Thyroid gland (tissue), 4 donors: ENCODE measurements around the gene NCKAP5. TPM values are rescaled to one million over a fixed set of nuclear protein-coding genes. Genes with fewer than 3 reads are reported as not detected.
"Not testable (repeated sequence)": the region's sequence is repeated elsewhere in the genome, so short reads cannot be mapped to it uniquely, and the experiment has no call there.

ENCODE experiments used
- DNase-seq, 2 donors: peaks; one replicate each; pipeline ENCODE4 v3.0.0-alpha.2; 2019
- H3K27ac ChIP-seq, 3 donors: fragments of 200-600 bp; sonication (generic); 1 replicate in 2 of 3; 2 replicates in 1 of 3; pipeline ENCODE4 v1.5.1; 2016 to 2019; ENCODE audit warnings: mild to moderate bottlenecking in 1 of 3, moderate library complexity in 1 of 3
- H3K27me3 ChIP-seq: fragments of 200-600 bp; sonication (generic); one replicate; pipeline ENCODE4 v1.5.1; 2019
- H3K36me3 ChIP-seq, 2 donors: fragments of 200-600 bp; sonication (generic); one replicate each; pipeline ENCODE4 v1.5.1; 2016 to 2019
- H3K4me1 ChIP-seq, 2 donors: fragments of 200-600 bp; sonication (generic); one replicate each; pipeline ENCODE4 v1.5.1; 2017 to 2019
- H3K4me3 ChIP-seq, 3 donors: fragments of 200-600 bp; sonication (generic); replicated peaks in 1 of 3; 1 replicate in 2 of 3; 2 replicates in 1 of 3; pipeline ENCODE4 v1.5.1; 2016; ENCODE audit warnings: mild to moderate bottlenecking in 1 of 3
- H3K9me3 ChIP-seq: fragments of 200-600 bp; sonication (generic); one replicate; pipeline ENCODE4 v1.5.1; 2017
- CTCF ChIP-seq, 6 experiments: fragments of 200-600 bp in 3 of 6; fragments of 450-650 bp in 3 of 6; sonication (generic) in 3 of 6; IDR thresholded peaks; one replicate each; pipeline ENCODE4 v1.5.1; 2016 to 2019; ENCODE audit warnings: antibody characterized with exemption in 6 of 6, mild to moderate bottlenecking in 2 of 6, inconsistent platforms in 1 of 6, moderate library complexity in 1 of 6
- POLR2A ChIP-seq, 2 donors: fragments of 450-650 bp; IDR thresholded peaks; one replicate each; pipeline ENCODE4 v1.6.1; 2017; ENCODE audit warnings: antibody characterized with exemption in 2 of 2, mild to moderate bottlenecking in 2 of 2, moderate library complexity in 1 of 2
- WGBS, 2 donors: methylation state at CpG; one replicate each; pipeline ENCODE4 v1.1.5; 2017; 5-methylcytosine and 5-hydroxymethylcytosine counted together
- intact Hi-C: fragments of 100-400 bp; cut with DNase I; formaldehyde crosslinking; loops from one replicate; pipeline ENCODE4 v1.15.1; 2023
- total RNA-seq, 4 donors: library from RNA; depleted of rRNA; stranded (reverse); fragments of >200 nt; gene quantifications; one replicate each; pipeline ENCODE4 v1.2.3, GENCODE V29; 2016

The NCKAP5 gene
- total RNA-seq, 4 donors from 2014 or later, result 0.45 to 1.2 (median 0.76) TPM

DNA sequence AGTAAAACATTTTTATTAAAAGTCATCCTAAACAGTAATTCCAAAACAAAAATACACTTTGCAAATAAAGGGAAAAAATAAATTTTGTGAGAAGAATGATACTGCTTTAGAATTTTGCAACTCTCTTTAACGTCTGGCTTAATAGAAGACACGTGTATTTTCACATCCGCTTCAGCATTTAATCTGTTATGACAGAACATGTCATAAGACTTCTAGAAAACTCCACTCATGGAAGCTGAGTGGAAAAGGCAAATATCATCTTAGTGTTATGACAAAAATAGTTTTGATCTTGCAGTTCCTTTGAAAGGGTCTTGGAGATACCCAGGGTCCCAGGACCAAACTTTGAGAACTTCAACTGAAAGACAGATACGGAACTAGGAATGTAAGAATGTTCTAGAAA lies 350.1 kb downstream of the NCKAP5 start:
- 81 to 91% methylated on average over 4 of the region's 4 CpGs for WGBS, 2 donors
- no peaks in the 10 kb centered on the region for H3K4me1 ChIP-seq
- H3K36me3 ChIP-seq, result no peaks in the 10 kb centered on the region

GRCh38 chr2:133215477-133215876 lies 352.8 kb downstream of the NCKAP5 start:
- intact Hi-C loops, result no loop called here
- no peak for TF ChIP-seq CTCF (IDR thresholded peaks at IDR 0.05)
- TF ChIP-seq POLR2A (IDR thresholded peaks at IDR 0.05), result no peak
- Histone ChIP-seq H3K36me3 (no peaks in the 10 kb centered on the region), H3K4me3 (no peak overlapping the region), H3K4me1 (no peaks in the 10 kb centered on the region), H3K9me3 (no peaks in the 10 kb centered on the region), H3K27me3 (no peaks in the 10 kb centered on the region), H3K27ac (no peak overlapping the region)
- no peak for DNase-seq

More for the DNA sequence above, 350.1 kb downstream of the NCKAP5 start:
- TF ChIP-seq CTCF (IDR thresholded peaks at IDR 0.05) (no peak), POLR2A (IDR thresholded peaks at IDR 0.05) (no peak)
- no peaks in the 10 kb centered on the region for H3K27me3 ChIP-seq
- H3K9me3 ChIP-seq, result no peaks in the 10 kb centered on the region
- no peak overlapping the region for H3K4me3 ChIP-seq
- DNase-seq, result no peak
- intact Hi-C loops, result no loop called here
- no peak overlapping the region for H3K27ac ChIP-seq

DNA sequence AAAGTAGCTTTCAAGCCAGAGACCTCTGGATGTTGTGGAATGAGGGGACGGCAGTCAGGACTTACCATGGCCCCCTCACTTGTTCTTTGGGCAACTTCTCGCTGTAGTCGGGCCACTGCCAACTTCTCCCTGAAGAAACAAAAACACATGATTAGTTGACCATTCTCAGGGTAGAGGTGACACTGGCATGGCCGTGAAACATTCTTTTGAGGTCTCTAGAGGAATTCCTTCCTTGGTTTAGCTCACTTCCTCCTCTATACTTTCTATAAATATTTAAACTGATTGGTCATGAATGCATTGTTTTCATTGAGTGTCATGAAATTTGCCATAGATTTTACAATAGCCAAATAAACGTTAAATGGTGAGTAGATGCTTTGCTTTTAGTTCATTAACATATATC lies 354.6 kb downstream of the NCKAP5 start:
- WGBS, 2 donors, result 73 to 82% methylated on average over 5 of the region's 5 CpGs
- no peak for DNase-seq
- intact Hi-C loops, result no loop called here
- TF ChIP-seq CTCF (IDR thresholded peaks at IDR 0.05) (no peak), POLR2A (IDR thresholded peaks at IDR 0.05) (no peak)
- H3K36me3 ChIP-seq, result no peaks in the 10 kb centered on the region
- no peaks in the 10 kb centered on the region for H3K9me3 ChIP-seq
- H3K27ac ChIP-seq, result no peak overlapping the region
- H3K4me1 ChIP-seq, result no peaks in the 10 kb centered on the region
- H3K4me3 ChIP-seq, result no peak overlapping the region
- H3K27me3 ChIP-seq, result no peaks in the 10 kb centered on the region

DNA sequence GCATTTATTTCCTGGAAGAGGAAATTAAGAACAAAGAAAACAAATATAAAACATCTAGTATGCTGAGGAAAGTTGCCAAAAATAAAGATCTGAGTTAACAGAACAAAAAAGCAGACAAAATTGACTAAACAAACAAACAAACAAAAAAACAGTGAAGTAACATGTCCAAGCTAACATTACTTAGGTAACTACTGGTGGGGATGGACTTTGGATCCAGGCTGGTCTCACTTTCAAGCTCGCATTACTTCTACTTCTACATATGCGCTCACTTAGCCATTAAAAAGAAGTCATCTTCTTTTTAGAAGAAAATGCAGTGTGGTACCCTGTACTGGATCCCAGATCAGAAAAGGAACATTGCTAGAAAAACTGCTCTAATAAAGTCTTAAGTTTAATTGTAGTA lies 358.9 kb downstream of the NCKAP5 start:
- intact Hi-C loops, result no loop called here
- 91 to 96% methylated on average over 2 of the region's 2 CpGs for WGBS, 2 donors
- no peaks in the 10 kb centered on the region for H3K9me3 ChIP-seq

DNA sequence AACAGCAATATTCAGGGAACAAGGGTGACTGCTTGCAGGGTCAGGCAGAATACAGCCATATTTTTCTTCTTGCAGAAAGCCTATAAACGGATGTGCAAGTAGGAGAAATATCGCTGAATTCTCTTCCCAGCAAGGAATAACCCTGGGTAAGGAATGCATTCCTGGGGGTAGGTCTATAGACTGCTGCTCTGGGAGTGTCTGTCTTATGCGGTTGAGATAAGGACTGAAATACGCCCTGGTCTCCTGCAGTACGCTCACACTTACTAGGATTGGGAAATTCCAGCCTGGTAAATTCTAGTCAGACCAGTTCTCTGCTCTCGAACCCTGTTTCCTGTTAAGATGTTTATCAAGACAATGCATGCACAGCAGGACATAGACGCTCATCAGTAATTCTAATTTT lies 361.6 kb downstream of the NCKAP5 start:
- H3K36me3 ChIP-seq, intact Hi-C loops, H3K27ac ChIP-seq, H3K4me3 ChIP-seq, H3K27me3 ChIP-seq, DNase-seq, H3K4me1 ChIP-seq, H3K9me3 ChIP-seq: not testable (repeated sequence)
- 93 to 94% methylated on average over 7 of the region's 7 CpGs for WGBS, 2 donors

More for the DNA sequence above, 358.9 kb downstream of the NCKAP5 start:
- no peak for DNase-seq
- Histone ChIP-seq H3K27me3 (no peaks in the 10 kb centered on the region), H3K27ac (no peak overlapping the region), H3K36me3 (no peaks in the 10 kb centered on the region), H3K4me3 (no peak overlapping the region), H3K4me1 (no peaks in the 10 kb centered on the region)
- TF ChIP-seq CTCF (IDR thresholded peaks at IDR 0.05), result no peak
- TF ChIP-seq POLR2A (IDR thresholded peaks at IDR 0.05), result no peak

DNA sequence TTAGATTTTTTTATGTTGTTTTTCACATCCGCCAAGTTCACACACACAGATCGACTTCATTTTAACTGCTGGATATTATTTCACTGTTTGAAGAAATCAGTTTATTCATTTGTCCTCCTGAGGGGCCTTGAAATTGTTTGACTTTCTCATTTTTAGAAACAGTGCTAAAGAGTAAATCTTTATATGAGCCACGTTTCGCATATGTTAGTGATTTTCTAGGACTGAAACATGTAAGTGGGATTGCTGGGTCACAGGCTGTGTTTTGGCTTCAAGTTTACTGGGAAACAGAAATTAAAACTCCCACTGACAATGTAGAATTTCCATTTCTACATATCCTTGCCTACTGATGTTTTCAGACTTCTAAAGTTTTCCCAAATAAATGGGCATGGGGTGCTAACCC lies 363.8 kb downstream of the NCKAP5 start:
- intact Hi-C loops, result no loop called here
- Histone ChIP-seq H3K27ac (no peak overlapping the region), H3K9me3 (no peaks in the 10 kb centered on the region), H3K27me3 (no peaks in the 10 kb centered on the region), H3K36me3 (no peaks in the 10 kb centered on the region), H3K4me1 (no peaks in the 10 kb centered on the region), H3K4me3 (no peak overlapping the region)
- no peak for TF ChIP-seq POLR2A (IDR thresholded peaks at IDR 0.05)
- TF ChIP-seq CTCF (IDR thresholded peaks at IDR 0.05), result no peak
- 70 to 79% methylated on average over 4 of the region's 4 CpGs for WGBS, 2 donors
- no peak for DNase-seq
